GM12878 (cell line): ENCODE results near the gene PODXL2.

Experiments
- BRCA1 ChIP-seq: IDR thresholded peaks from 2 replicates; pipeline ENCODE4 v1.6.1; 2011; ENCODE audit warnings: low read depth, low read length, improper control_type of control experiment
- CHD4 ChIP-seq: fragments of 200-600 bp; sonication (generic); IDR thresholded peaks from 2 replicates; pipeline ENCODE4 v1.6.1; 2016; ENCODE audit warnings: mild to moderate bottlenecking
- HDGF ChIP-seq: fragments of 450-650 bp; IDR thresholded peaks from 2 replicates; pipeline ENCODE4 v1.6.1; 2016; ENCODE audit warnings: antibody characterized with exemption
- JUNB ChIP-seq: IDR thresholded peaks from 2 replicates; pipeline ENCODE4 v1.6.1; 2016; ENCODE audit warnings: antibody characterized with exemption, mild to moderate bottlenecking
- POLR2A ChIP-seq: IDR thresholded peaks from 2 replicates; pipeline ENCODE4 v1.6.1; 2011; ENCODE audit warnings: low read depth, mild to moderate bottlenecking, low read length
- SUPT20H ChIP-seq: IDR thresholded peaks from 2 replicates; pipeline ENCODE4 v1.6.1; 2011; ENCODE audit warnings: low read depth, mild to moderate bottlenecking, low read length, moderate library complexity, borderline replicate concordance; ENCODE audit not compliant: control insufficient read depth
- ZNF24 ChIP-seq: fragments of 450-650 bp; IDR thresholded peaks from 2 replicates; pipeline ENCODE4 v1.6.1; 2017; ENCODE audit warnings: antibody characterized with exemption, mild to moderate bottlenecking
- TF ChIP-seq, protein P1 (sequence below), 3 experiments: IDR thresholded peaks in 2 of 3; conservative IDR thresholded peaks in 1 of 3; 2 replicates each; pipeline ENCODE4 v1.5.1; 2011; ENCODE audit warnings: low read depth in 3 of 3, low read length in 3 of 3, mild to moderate bottlenecking in 3 of 3, control low read depth in 2 of 3, moderate library complexity in 2 of 3, inconsistent platforms in 1 of 3, mixed read lengths in 1 of 3; ENCODE audit not compliant: control insufficient read depth in 2 of 3, insufficient read depth in 1 of 3; ENCODE audit errors: extremely low read depth in 1 of 3
- TF ChIP-seq, protein P2 (sequence below): fragments of 150-350 bp; IDR thresholded peaks from 2 replicates; pipeline ENCODE4 v1.6.1; 2016; ENCODE audit warnings: low read depth, low read length

- TF ChIP-seq, protein P1, sequence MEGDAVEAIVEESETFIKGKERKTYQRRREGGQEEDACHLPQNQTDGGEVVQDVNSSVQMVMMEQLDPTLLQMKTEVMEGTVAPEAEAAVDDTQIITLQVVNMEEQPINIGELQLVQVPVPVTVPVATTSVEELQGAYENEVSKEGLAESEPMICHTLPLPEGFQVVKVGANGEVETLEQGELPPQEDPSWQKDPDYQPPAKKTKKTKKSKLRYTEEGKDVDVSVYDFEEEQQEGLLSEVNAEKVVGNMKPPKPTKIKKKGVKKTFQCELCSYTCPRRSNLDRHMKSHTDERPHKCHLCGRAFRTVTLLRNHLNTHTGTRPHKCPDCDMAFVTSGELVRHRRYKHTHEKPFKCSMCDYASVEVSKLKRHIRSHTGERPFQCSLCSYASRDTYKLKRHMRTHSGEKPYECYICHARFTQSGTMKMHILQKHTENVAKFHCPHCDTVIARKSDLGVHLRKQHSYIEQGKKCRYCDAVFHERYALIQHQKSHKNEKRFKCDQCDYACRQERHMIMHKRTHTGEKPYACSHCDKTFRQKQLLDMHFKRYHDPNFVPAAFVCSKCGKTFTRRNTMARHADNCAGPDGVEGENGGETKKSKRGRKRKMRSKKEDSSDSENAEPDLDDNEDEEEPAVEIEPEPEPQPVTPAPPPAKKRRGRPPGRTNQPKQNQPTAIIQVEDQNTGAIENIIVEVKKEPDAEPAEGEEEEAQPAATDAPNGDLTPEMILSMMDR (IDR thresholded peaks at IDR 0.05 in 2 of 3, conservative IDR thresholded peaks at IDR 0.05 in 1 of 3; ENCODE audit: control insufficient read depth in 2 of 3, extremely low read depth in 1 of 3, insufficient read depth in 1 of 3, low read depth in 3 of 3, low read length in 3 of 3) = no peak
- TF ChIP-seq BRCA1 (no peak), HDGF (no peak), ZNF24 (no peak), POLR2A (no peak), JUNB (no peak), CHD4 (no peak), SUPT20H (no peak)
- TF ChIP-seq, protein P2, sequence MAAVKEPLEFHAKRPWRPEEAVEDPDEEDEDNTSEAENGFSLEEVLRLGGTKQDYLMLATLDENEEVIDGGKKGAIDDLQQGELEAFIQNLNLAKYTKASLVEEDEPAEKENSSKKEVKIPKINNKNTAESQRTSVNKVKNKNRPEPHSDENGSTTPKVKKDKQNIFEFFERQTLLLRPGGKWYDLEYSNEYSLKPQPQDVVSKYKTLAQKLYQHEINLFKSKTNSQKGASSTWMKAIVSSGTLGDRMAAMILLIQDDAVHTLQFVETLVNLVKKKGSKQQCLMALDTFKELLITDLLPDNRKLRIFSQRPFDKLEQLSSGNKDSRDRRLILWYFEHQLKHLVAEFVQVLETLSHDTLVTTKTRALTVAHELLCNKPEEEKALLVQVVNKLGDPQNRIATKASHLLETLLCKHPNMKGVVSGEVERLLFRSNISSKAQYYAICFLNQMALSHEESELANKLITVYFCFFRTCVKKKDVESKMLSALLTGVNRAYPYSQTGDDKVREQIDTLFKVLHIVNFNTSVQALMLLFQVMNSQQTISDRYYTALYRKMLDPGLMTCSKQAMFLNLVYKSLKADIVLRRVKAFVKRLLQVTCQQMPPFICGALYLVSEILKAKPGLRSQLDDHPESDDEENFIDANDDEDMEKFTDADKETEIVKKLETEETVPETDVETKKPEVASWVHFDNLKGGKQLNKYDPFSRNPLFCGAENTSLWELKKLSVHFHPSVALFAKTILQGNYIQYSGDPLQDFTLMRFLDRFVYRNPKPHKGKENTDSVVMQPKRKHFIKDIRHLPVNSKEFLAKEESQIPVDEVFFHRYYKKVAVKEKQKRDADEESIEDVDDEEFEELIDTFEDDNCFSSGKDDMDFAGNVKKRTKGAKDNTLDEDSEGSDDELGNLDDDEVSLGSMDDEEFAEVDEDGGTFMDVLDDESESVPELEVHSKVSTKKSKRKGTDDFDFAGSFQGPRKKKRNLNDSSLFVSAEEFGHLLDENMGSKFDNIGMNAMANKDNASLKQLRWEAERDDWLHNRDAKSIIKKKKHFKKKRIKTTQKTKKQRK = no peak
Measured at GRCh38 chr3:127628426-127628787, 578 bp upstream of the PODXL2 start.
